K562 (cell line): ENCODE data around the gene GPC3. TPM values are rescaled to one million over a fixed set of nuclear protein-coding genes. Genes with fewer than 3 reads are reported as not detected.

Experiments
- ATAC-seq: fragments of 200-7000 bp; cut with Tn5 transposase; 3 replicates; pipeline ENCODE4 v1.9.1; 2020; ENCODE audit warnings: moderate library complexity
- BruUV-seq: library from RNA; stranded (reverse); fragments of 400-500 nt; replicated peaks from 2 replicates; lab custom pipeline; 2021; lab: Mats Ljungman, UMichigan
- CTCF ChIA-PET: fragments of 300-600 bp; formaldehyde crosslinking; extraction: SDS; loops from one replicate; lab custom pipeline; 2021; ENCODE audit warnings: low intra/inter-chr PET ratio; lab: Yijun Ruan, JAX
- POLR2A ChIA-PET: fragments of 300-600, 350-650 bp; sonication (Branson Sonifier 250); formaldehyde crosslinking; extraction: SDS; loops from one replicate; lab custom pipeline; 2021; ENCODE audit warnings: antibody characterized with exemption, inconsistent platforms; lab: Yijun Ruan, JAX
- DNase-seq, 4 experiments: peaks; one replicate each; pipeline versions ENCODE4 v3.0.0 to v3.0.0-alpha.2; 2011 to 2018; ENCODE audit warnings: low spot score in 3 of 4, mixed read lengths in 3 of 4; ENCODE audit errors: extremely low read depth in 1 of 4
- FAIRE-seq: peaks from 2 replicates; lab custom pipeline; 2011; peaks lifted over from hg19 to GRCh38; lab: Jason Lieb, UNC
- H2AFZ ChIP-seq: 2 replicates; pipeline ENCODE4 v1.6.0; 2011; ENCODE audit warnings: low read depth, low read length, control low read depth, inconsistent platforms
- H3K27ac ChIP-seq: fragments of 200-600 bp; 3 replicates; pipeline ENCODE4 v1.8.0; 2011; ENCODE audit warnings: low read depth, mild to moderate bottlenecking, control low read depth, inconsistent platforms, low read length, moderate library complexity, mixed read lengths; ENCODE audit errors: extremely low read depth
- H3K27me3 ChIP-seq, 2 experiments: fragments of 300-600 bp in 1 of 2; 2 replicates in 1 of 2; 3 replicates in 1 of 2; pipeline versions ENCODE4 v1.6.0 to v1.8.0; 2011; ENCODE audit warnings: inconsistent platforms in 2 of 2, low read length in 2 of 2, mild to moderate bottlenecking in 1 of 2, mixed read lengths in 1 of 2, moderate library complexity in 1 of 2; ENCODE audit not compliant: control insufficient read depth in 2 of 2, insufficient read depth in 2 of 2
- H3K36me3 ChIP-seq: fragments of 300-600 bp; 3 replicates; pipeline ENCODE4 v1.8.0; 2011; ENCODE audit warnings: mild to moderate bottlenecking, low read length, inconsistent platforms; ENCODE audit not compliant: control insufficient read depth, insufficient read depth
- H3K4me1 ChIP-seq, 2 experiments: fragments of 200-600 bp in 1 of 2; replicated peaks in 1 of 2; 2 replicates in 1 of 2; 3 replicates in 1 of 2; pipeline versions ENCODE4 v1.5.1 to v1.8.0; 2011; ENCODE audit warnings: inconsistent platforms in 2 of 2, low read length in 2 of 2, mild to moderate bottlenecking in 1 of 2, mixed read lengths in 1 of 2, moderate library complexity in 1 of 2; ENCODE audit not compliant: control insufficient read depth in 2 of 2, insufficient read depth in 2 of 2
- H3K4me2 ChIP-seq: 2 replicates; pipeline ENCODE4 v1.6.1; 2011; ENCODE audit warnings: low read length, control low read depth, inconsistent platforms, mixed read lengths; ENCODE audit not compliant: insufficient read depth
- H3K4me3 ChIP-seq: fragments of 200-600 bp; sonication (generic), shearing (Covaris generic); 2 replicates; pipeline ENCODE4 v1.5.1; 2016; ENCODE audit warnings: control low read depth, inconsistent platforms
- H3K79me2 ChIP-seq: fragments of 200-600 bp; 3 replicates; pipeline ENCODE4 v1.8.0; 2011; ENCODE audit warnings: low read length, inconsistent platforms; ENCODE audit not compliant: control insufficient read depth, insufficient read depth
- H3K9ac ChIP-seq, 2 experiments: 2 replicates each; pipeline versions ENCODE4 v1.6.0 to v1.6.1; 2011; ENCODE audit warnings: low read depth in 2 of 2, low read length in 2 of 2, control low read depth in 1 of 2, inconsistent platforms in 1 of 2, mild to moderate bottlenecking in 1 of 2, mixed read lengths in 1 of 2; ENCODE audit not compliant: insufficient read depth in 1 of 2
- H3K9me1 ChIP-seq: one replicate; pipeline ENCODE4 v1.6.0; 2011; ENCODE audit warnings: inconsistent platforms, mild to moderate bottlenecking, low read length, moderate library complexity; ENCODE audit not compliant: control insufficient read depth, insufficient read depth
- H3K9me3 ChIP-seq: replicated peaks from 2 replicates; pipeline ENCODE4 v1.5.1; 2011; ENCODE audit warnings: low read depth, low read length, inconsistent platforms; ENCODE audit not compliant: control insufficient read depth, insufficient read depth
- H4K20me1 ChIP-seq: replicated peaks from 2 replicates; pipeline ENCODE4 v1.6.1; 2011; ENCODE audit warnings: low read length, inconsistent platforms, mixed read lengths; ENCODE audit not compliant: control insufficient read depth, insufficient read depth
- SIX5 ChIP-seq, 2 experiments: IDR thresholded peaks; 2 replicates each; pipeline ENCODE4 v1.6.1; 2011; ENCODE audit warnings: low read length in 2 of 2, borderline replicate concordance in 1 of 2, low read depth in 1 of 2, mild to moderate bottlenecking in 1 of 2, moderate library complexity in 1 of 2; ENCODE audit not compliant: insufficient read depth in 1 of 2
- TRIM25 ChIP-seq: fragments of 450-650 bp; IDR thresholded peaks from 2 replicates; pipeline ENCODE4 v1.7.0; 2016; ENCODE audit warnings: borderline replicate concordance
- WGBS: fragments of 100-300 bp; shearing (Covaris generic); methylation state at CpG from one replicate; pipeline ENCODE4 v1.1.6; 2016; ENCODE audit warnings: low coverage, mixed read lengths; ENCODE audit not compliant: insufficient coverage; ENCODE audit errors: missing lambda C conversion rate; 5-methylcytosine and 5-hydroxymethylcytosine counted together
- in situ Hi-C: fragments of 300-500 bp; cut with MboI; formaldehyde crosslinking; loops from 4 replicates; pipeline ENCODE4 v1.15.0; 2018; ENCODE audit warnings: inconsistent platforms, mixed read lengths
- intact Hi-C: fragments of 100-400 bp; cut with micrococcal nuclease; formaldehyde crosslinking; loops from 2 replicates; pipeline ENCODE4 v1.14.2; 2022
- polyA plus RNA-seq, 8 experiments: library from polyadenylated mRNA; depleted of rRNA in 4 of 8; stranded (reverse) in 5 of 8; unstranded in 3 of 8; fragments of >200 nt; fragmentation: Nextera tagmentation in 2 of 8; fragmentation: Illumina TruSeq in 1 of 8; extraction: Ambion mirVana in 2 of 8; extraction: Trizol in 1 of 8; gene quantifications; 2 replicates each; pipeline versions ENCODE4 v1.2.1 to v1.2.3, GENCODE V29; 2011 to 2014; ENCODE audit warnings: inconsistent platforms in 1 of 8, missing spikeins in 1 of 8
- total RNA-seq, 7 experiments: library from RNA; depleted of rRNA in 6 of 7; stranded (reverse); fragments of >200 nt in 6 of 7; fragmentation: Illumina TruSeq in 2 of 7; extraction: Trizol in 2 of 7; gene quantifications; 2 replicates each; pipeline versions ENCODE4 v1.2.1 to v1.2.3, GENCODE V29; 2011 to 2021; ENCODE audit warnings: low replicate concordance in 1 of 7
- TF ChIP-seq, protein P1 (sequence below): fragments of 450-650 bp; IDR thresholded peaks from 2 replicates; pipeline ENCODE4 v1.6.1; 2016; ENCODE audit warnings: low read depth

The GPC3 gene
- total and polyA plus RNA-seq, 9 of the 15 experiments (the other 6 are each of a cell fraction or from before 2014, with no cell fraction given): 0.42 TPM; not detected in 8

- TF ChIP-seq TRIM25: no peak
Observed at GRCh38 chrX:133538148-133538547, 447.2 kb downstream of the GPC3 start (continued).

DNA sequence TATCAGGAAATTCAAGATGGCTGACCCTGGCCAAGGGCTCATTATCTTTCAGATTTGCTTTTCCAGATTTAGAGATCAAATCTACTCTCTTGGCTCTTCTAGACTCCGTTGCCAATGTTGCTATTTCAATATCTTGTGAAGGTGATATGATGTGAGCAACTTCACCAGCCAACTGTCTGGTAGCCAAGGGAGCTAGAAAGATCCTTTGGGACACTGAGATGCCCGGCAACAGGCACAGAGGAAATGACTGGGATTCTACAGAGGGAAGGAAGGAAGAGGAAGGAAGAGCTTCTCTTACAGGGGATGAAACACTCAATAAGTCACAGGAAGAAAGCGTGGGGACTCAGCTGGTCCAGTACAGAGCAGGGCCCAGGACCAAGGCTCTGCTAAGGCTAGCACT, 448.3 kb downstream of the GPC3 start:
- Histone ChIP-seq H3K79me2 (no peaks in the 10 kb centered on the region), H4K20me1 (no peaks in the 10 kb centered on the region), H3K9me3 (no peaks in the 10 kb centered on the region), H3K27me3 (no peaks in the 10 kb centered on the region), H3K36me3 (no peaks in the 10 kb centered on the region)
- 0% methylated on average over 3 of the region's 3 CpGs for WGBS
- in situ Hi-C loops: no loop called here
- DNase-seq (no peak), ATAC-seq (no peak), FAIRE-seq (no peak)
- CTCF ChIA-PET: no interaction called here
- no TSS peak for BruUV-seq
- intact Hi-C loops: no loop called here
- TF ChIP-seq, protein P1, sequence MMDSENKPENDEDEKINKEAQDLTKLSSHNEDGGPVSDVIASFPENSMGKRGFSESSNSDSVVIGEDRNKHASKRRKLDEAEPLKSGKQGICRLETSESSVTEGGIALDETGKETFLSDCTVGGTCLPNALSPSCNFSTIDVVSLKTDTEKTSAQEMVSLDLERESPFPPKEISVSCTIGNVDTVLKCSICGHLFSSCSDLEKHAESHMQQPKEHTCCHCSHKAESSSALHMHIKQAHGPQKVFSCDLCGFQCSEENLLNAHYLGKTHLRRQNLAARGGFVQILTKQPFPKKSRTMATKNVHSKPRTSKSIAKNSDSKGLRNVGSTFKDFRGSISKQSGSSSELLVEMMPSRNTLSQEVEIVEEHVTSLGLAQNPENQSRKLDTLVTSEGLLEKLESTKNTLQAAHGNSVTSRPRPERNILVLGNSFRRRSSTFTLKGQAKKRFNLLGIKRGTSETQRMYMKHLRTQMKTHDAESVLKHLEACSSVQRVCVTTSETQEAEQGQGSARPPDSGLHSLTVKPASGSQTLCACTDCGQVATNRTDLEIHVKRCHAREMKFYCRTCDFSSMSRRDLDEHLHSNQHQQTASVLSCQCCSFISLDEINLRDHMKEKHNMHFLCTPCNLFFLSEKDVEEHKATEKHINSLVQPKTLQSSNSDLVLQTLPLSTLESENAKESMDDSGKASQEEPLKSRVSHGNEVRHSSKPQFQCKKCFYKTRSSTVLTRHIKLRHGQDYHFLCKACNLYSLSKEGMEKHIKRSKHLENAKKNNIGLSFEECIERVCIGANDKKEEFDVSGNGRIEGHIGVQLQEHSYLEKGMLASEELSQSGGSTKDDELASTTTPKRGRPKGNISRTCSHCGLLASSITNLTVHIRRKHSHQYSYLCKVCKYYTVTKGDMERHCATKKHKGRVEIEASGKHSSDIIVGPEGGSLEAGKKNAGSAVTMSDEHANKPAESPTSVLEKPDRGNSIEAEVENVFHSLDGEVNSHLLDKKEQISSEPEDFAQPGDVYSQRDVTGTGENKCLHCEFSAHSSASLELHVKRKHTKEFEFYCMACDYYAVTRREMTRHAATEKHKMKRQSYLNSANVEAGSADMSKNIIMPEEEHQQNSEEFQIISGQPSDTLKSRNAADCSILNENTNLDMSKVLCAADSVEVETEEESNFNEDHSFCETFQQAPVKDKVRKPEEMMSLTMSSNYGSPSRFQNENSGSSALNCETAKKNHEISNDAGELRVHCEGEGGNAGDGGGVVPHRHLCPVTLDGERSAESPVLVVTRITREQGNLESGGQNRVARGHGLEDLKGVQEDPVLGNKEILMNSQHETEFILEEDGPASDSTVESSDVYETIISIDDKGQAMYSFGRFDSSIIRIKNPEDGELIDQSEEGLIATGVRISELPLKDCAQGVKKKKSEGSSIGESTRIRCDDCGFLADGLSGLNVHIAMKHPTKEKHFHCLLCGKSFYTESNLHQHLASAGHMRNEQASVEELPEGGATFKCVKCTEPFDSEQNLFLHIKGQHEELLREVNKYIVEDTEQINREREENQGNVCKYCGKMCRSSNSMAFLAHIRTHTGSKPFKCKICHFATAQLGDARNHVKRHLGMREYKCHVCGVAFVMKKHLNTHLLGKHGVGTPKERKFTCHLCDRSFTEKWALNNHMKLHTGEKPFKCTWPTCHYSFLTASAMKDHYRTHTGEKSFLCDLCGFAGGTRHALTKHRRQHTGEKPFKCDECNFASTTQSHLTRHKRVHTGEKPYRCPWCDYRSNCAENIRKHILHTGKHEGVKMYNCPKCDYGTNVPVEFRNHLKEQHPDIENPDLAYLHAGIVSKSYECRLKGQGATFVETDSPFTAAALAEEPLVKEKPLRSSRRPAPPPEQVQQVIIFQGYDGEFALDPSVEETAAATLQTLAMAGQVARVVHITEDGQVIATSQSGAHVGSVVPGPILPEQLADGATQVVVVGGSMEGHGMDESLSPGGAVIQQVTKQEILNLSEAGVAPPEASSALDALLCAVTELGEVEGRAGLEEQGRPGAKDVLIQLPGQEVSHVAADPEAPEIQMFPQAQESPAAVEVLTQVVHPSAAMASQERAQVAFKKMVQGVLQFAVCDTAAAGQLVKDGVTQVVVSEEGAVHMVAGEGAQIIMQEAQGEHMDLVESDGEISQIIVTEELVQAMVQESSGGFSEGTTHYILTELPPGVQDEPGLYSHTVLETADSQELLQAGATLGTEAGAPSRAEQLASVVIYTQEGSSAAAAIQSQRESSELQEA: no peak
- TF ChIP-seq SIX5 (IDR thresholded peaks at IDR 0.05; ENCODE audit: borderline replicate concordance in 1 of 2, insufficient read depth in 1 of 2, low read depth in 1 of 2, low read length in 2 of 2): no peak
- TF ChIP-seq, all 486 proteins: peak for 0
- Histone ChIP-seq H3K9me1 (no peaks in the 10 kb centered on the region), H3K9ac (no peak overlapping the region), H2AFZ (no peak overlapping the region), H3K27ac (no peak overlapping the region), H3K4me3 (no peak overlapping the region), H3K4me2 (no peak overlapping the region), H3K4me1 (no peaks in the 10 kb centered on the region)
- POLR2A ChIA-PET: interaction anchor here (0.6 kb wide), 1 partner anchor 961 kb away, joined by 4 read pairs; no protein-coding TSS in a partner anchor
